IMR-90 (cell line): ENCODE measurements around the gene TSPAN8. TPM values are rescaled to one million over a fixed set of nuclear protein-coding genes. Genes with fewer than 3 reads are reported as not detected.

Experiments used
- ATAC-seq: fragments of 200-7000 bp; cut with Tn5 transposase; 2 replicates; pipeline ENCODE4 v1.9.1; 2020; ENCODE audit warnings: low read depth, mild to moderate bottlenecking, moderate library complexity
- BruUV-seq: library from RNA; stranded (reverse); fragments of 400-500 nt; replicated peaks from 2 replicates; lab custom pipeline; 2021; lab: Mats Ljungman, UMichigan
- CTCF ChIA-PET: fragments of 300-600 bp; formaldehyde crosslinking; extraction: SDS; loops from one replicate; lab custom pipeline; 2021; ENCODE audit warnings: antibody characterized with exemption; lab: Yijun Ruan, JAX
- POLR2A ChIA-PET: fragments of 300-600 bp; sonication (Branson Sonifier 250); formaldehyde crosslinking; loops from one replicate; lab custom pipeline; 2022; ENCODE audit warnings: antibody characterized with exemption; ENCODE audit not compliant: unreplicated experiment; lab: Charles Lee
- DNase-seq: peaks from one replicate; pipeline ENCODE4 v3.0.0; 2013
- H2AFZ ChIP-seq: replicated peaks from 2 replicates; pipeline ENCODE3; 2013; ENCODE audit warnings: low read length, mild to moderate bottlenecking; ENCODE audit not compliant: poor library complexity
- H2AK5ac ChIP-seq: 2 replicates; pipeline ENCODE4 v1.6.1; 2013; ENCODE audit warnings: low read depth, low read length, inconsistent platforms
- H2AK9ac ChIP-seq: replicated peaks from 2 replicates; pipeline ENCODE3; 2013; ENCODE audit warnings: mild to moderate bottlenecking, low read depth, low read length, moderate library complexity; ENCODE audit not compliant: poor library complexity
- H2BK120ac ChIP-seq: 2 replicates; pipeline ENCODE4 v1.6.1; 2013; ENCODE audit warnings: low read depth, low read length, inconsistent platforms
- H2BK15ac ChIP-seq: 3 replicates; pipeline ENCODE4 v1.6.1; 2013; ENCODE audit warnings: low read depth, low read length, inconsistent platforms
- H2BK20ac ChIP-seq: 2 replicates; pipeline ENCODE4 v1.6.1; 2013; ENCODE audit warnings: low read depth, mild to moderate bottlenecking, inconsistent platforms, low read length, moderate library complexity
- H2BK5ac ChIP-seq: 2 replicates; pipeline ENCODE4 v1.6.1; 2013; ENCODE audit warnings: mild to moderate bottlenecking, low read depth, low read length, inconsistent platforms; ENCODE audit not compliant: poor library complexity, severe bottlenecking
- H3K14ac ChIP-seq: replicated peaks from 2 replicates; pipeline ENCODE4 v1.6.1; 2013; ENCODE audit warnings: low read depth, low read length, inconsistent platforms
- H3K18ac ChIP-seq: 2 replicates; pipeline ENCODE4 v1.6.1; 2013; ENCODE audit warnings: low read depth, low read length, control low read depth
- H3K23ac ChIP-seq: 2 replicates; pipeline ENCODE4 v1.6.1; 2013; ENCODE audit warnings: low read depth, low read length, inconsistent platforms
- H3K27ac ChIP-seq: 2 replicates; pipeline ENCODE4 v1.5.1; 2013; ENCODE audit warnings: mild to moderate bottlenecking, control low read depth, low read length; ENCODE audit not compliant: insufficient read depth
- H3K27me3 ChIP-seq: 2 replicates; pipeline ENCODE4 v1.6.1; 2013; ENCODE audit warnings: low read length; ENCODE audit not compliant: control insufficient read depth, insufficient read depth
- H3K36me3 ChIP-seq: 2 replicates; pipeline ENCODE4 v1.6.1; 2013; ENCODE audit warnings: low read length, mixed read lengths; ENCODE audit not compliant: control insufficient read depth, insufficient read depth
- H3K4ac ChIP-seq: 2 replicates; pipeline ENCODE4 v1.6.1; 2013; ENCODE audit warnings: low read depth, low read length, inconsistent platforms
- H3K4me1 ChIP-seq: 2 replicates; pipeline ENCODE4 v1.6.1; 2013; ENCODE audit warnings: low read length, mixed read lengths; ENCODE audit not compliant: control insufficient read depth, insufficient read depth
- H3K4me2 ChIP-seq: 2 replicates; pipeline ENCODE4 v1.6.1; 2013; ENCODE audit warnings: low read depth, mild to moderate bottlenecking, control low read depth, low read length, moderate library complexity
- H3K4me3 ChIP-seq: 2 replicates; pipeline ENCODE4 v1.5.1; 2013; ENCODE audit warnings: low read depth, mild to moderate bottlenecking, control low read depth, low read length, moderate library complexity; ENCODE audit not compliant: insufficient read depth
- H3K56ac ChIP-seq: 2 replicates; pipeline ENCODE4 v1.6.1; 2013; ENCODE audit warnings: low read length, inconsistent platforms; ENCODE audit not compliant: insufficient read depth; ENCODE audit errors: extremely low read depth
- H3K79me1 ChIP-seq, 2 experiments: 2 replicates each; pipeline ENCODE4 v1.6.1; 2013; ENCODE audit warnings: low read length in 2 of 2, inconsistent platforms in 1 of 2, low read depth in 1 of 2
- H3K9ac ChIP-seq: 2 replicates; pipeline ENCODE4 v1.6.1; 2013; ENCODE audit warnings: low read depth, low read length, control low read depth
- H3K9me1 ChIP-seq: 2 replicates; pipeline ENCODE4 v1.6.1; 2013; ENCODE audit warnings: low read length, inconsistent platforms; ENCODE audit not compliant: insufficient read depth
- H3K9me3 ChIP-seq: 2 replicates; pipeline ENCODE4 v1.6.1; 2013; ENCODE audit warnings: low read length; ENCODE audit not compliant: control insufficient read depth, insufficient read depth
- H4K20me1 ChIP-seq: 2 replicates; pipeline ENCODE4 v1.6.1; 2013; ENCODE audit warnings: low read length, inconsistent platforms; ENCODE audit not compliant: insufficient read depth
- H4K5ac ChIP-seq: 2 replicates; pipeline ENCODE4 v1.6.1; 2013; ENCODE audit warnings: mild to moderate bottlenecking, low read depth, low read length, control low read depth
- H4K8ac ChIP-seq, 2 experiments: 2 replicates each; pipeline ENCODE4 v1.6.1; 2013; ENCODE audit warnings: low read depth in 2 of 2, low read length in 2 of 2, control low read depth in 1 of 2, inconsistent platforms in 1 of 2
- H4K91ac ChIP-seq: 2 replicates; pipeline ENCODE4 v1.6.1; 2013; ENCODE audit warnings: low read depth, low read length, inconsistent platforms; ENCODE audit not compliant: insufficient read depth
- MAZ ChIP-seq: IDR thresholded peaks from 2 replicates; pipeline ENCODE4 v1.6.1; 2012; ENCODE audit warnings: low read depth, mild to moderate bottlenecking, low read length, improper control_type of control experiment, moderate library complexity, borderline replicate concordance
- NFE2L2 ChIP-seq: fragments of 150-350 bp; IDR thresholded peaks from 2 replicates; pipeline ENCODE4 v1.6.1; 2016; ENCODE audit warnings: low read depth, mild to moderate bottlenecking, low read length
- SMC3 ChIP-seq: fragments of 150-350 bp; IDR thresholded peaks from 2 replicates; pipeline ENCODE4 v1.6.1; 2016; ENCODE audit warnings: low read depth, mild to moderate bottlenecking, antibody characterized with exemption, low read length, moderate library complexity
- USF2 ChIP-seq: fragments of 150-350 bp; IDR thresholded peaks from 2 replicates; pipeline ENCODE4 v1.6.1; 2017; ENCODE audit warnings: mild to moderate bottlenecking, antibody characterized with exemption, low read length, low read depth
- WGBS, 2 experiments: methylation state at CpG; one replicate each; pipeline versions ENCODE4 v1.1.5 to v1.1.7; 2013; ENCODE audit warnings: missing lambda C conversion rate in 2 of 2; ENCODE audit not compliant: insufficient read length in 1 of 2; ENCODE audit errors: extremely low coverage in 2 of 2; 5-methylcytosine and 5-hydroxymethylcytosine counted together
- dilution Hi-C: fragments of 300-500 bp; cut with HindIII; formaldehyde crosslinking; loops from one replicate; pipeline ENCODE4 v1.14.3; 2018; ENCODE audit warnings: low sequenced_read_pairs; ENCODE audit not compliant: unreplicated experiment
- in situ Hi-C: fragments of 300-500 bp; cut with MboI; formaldehyde crosslinking; loops from 3 replicates; pipeline ENCODE4 v1.14.3; 2019; ENCODE audit warnings: low sequenced_read_pairs, inconsistent platforms, mixed read lengths
- intact Hi-C: fragments of 100-400 bp; cut with micrococcal nuclease; formaldehyde crosslinking; loops from 2 replicates; pipeline ENCODE4 v1.10.0; 2022
- polyA plus RNA-seq, 3 experiments: library from polyadenylated mRNA; depleted of rRNA; stranded (reverse); fragments of >200 nt; gene quantifications; 2 replicates each; pipeline ENCODE4 v1.2.3, GENCODE V29; 2012; ENCODE audit warnings: low replicate concordance in 1 of 3
- total RNA-seq: library from RNA; depleted of rRNA; stranded (reverse); fragments of >200 nt; gene quantifications from 2 replicates; pipeline ENCODE4 v1.2.3, GENCODE V29; 2012
- TF ChIP-seq, protein P1 (sequence below): conservative IDR thresholded peaks from 2 replicates; pipeline ENCODE4 v1.5.1; 2012; ENCODE audit warnings: mild to moderate bottlenecking, low read depth, low read length, improper control_type of control experiment

The TSPAN8 gene
- total and polyA plus RNA-seq, 2 of the 4 experiments (the other 2 are of a cell fraction): not detected

DNA sequence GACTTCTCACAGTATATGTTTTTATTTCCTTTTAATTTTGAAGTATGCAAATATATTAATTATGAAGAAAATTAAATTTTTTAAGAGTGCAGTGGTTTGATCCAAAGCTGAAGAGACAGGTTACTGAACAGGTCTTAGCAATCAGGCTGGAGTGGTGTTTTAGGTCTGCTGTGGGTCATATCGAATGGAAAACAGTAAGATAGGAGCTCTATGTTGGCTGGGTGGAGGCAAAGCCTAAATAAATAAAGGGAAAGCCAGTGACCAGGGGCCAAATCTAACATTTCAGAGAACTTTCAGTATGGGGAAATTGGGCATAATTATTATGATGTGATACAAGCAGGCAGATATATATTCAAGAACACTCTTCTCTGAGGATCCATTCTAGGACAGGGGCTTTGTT lies 12.7 kb upstream of the TSPAN8 start:
- no TSS peak for BruUV-seq
- Histone ChIP-seq H3K18ac (no peak overlapping the region), H2AFZ (no peak overlapping the region), H3K4me2 (no peak overlapping the region), H2BK15ac (no peak overlapping the region), H3K9ac (no peak overlapping the region), H3K14ac (no peak overlapping the region), H4K5ac (no peak overlapping the region), H3K56ac (no peak overlapping the region), H3K9me3 (no peaks in the 10 kb centered on the region), H3K36me3 (no peaks in the 10 kb centered on the region), H3K27me3 (no peaks in the 10 kb centered on the region), H4K91ac (no peak overlapping the region), H2AK9ac (no peak overlapping the region), H3K4ac (no peak overlapping the region), H3K4me3 (no peak overlapping the region), H2AK5ac (no peak overlapping the region), H3K27ac (no peak overlapping the region), H4K20me1 (no peaks in the 10 kb centered on the region), H3K9me1 (no peaks in the 10 kb centered on the region), H2BK120ac (no peak overlapping the region), H2BK5ac (no peak overlapping the region), H3K79me1 (no peaks in the 10 kb centered on the region), H2BK20ac (no peak overlapping the region), H3K23ac (no peak overlapping the region), H3K4me1 (no peaks in the 10 kb centered on the region), H4K8ac (no peak overlapping the region)
- CTCF ChIA-PET: no interaction called here
- POLR2A ChIA-PET: no interaction called here
- in situ Hi-C loops: no loop called here
- WGBS, 2 experiments: no CpG with 5 or more reads among the region's 1 CpG
- TF ChIP-seq MAZ (no peak), USF2 (no peak), NFE2L2 (no peak), SMC3 (no peak)
- TF ChIP-seq, protein P1, sequence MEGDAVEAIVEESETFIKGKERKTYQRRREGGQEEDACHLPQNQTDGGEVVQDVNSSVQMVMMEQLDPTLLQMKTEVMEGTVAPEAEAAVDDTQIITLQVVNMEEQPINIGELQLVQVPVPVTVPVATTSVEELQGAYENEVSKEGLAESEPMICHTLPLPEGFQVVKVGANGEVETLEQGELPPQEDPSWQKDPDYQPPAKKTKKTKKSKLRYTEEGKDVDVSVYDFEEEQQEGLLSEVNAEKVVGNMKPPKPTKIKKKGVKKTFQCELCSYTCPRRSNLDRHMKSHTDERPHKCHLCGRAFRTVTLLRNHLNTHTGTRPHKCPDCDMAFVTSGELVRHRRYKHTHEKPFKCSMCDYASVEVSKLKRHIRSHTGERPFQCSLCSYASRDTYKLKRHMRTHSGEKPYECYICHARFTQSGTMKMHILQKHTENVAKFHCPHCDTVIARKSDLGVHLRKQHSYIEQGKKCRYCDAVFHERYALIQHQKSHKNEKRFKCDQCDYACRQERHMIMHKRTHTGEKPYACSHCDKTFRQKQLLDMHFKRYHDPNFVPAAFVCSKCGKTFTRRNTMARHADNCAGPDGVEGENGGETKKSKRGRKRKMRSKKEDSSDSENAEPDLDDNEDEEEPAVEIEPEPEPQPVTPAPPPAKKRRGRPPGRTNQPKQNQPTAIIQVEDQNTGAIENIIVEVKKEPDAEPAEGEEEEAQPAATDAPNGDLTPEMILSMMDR: no peak
- DNase-seq (no peak), ATAC-seq (no peak)
- dilution Hi-C loops: no loop called here
- intact Hi-C loops: no loop called here
